Neuronal stem cell (in vitro differentiated cells): ENCODE results near the gene TMEM131L.

Experiments
- DNase-seq: peaks from one replicate; pipeline ENCODE4 v3.0.0-alpha.2; 2013; ENCODE audit warnings: low spot score
- H2AFZ ChIP-seq: one replicate; pipeline ENCODE4 v1.6.1; 2013; ENCODE audit warnings: mild to moderate bottlenecking, low read length, inconsistent platforms
- H2AK5ac ChIP-seq: 2 replicates; pipeline ENCODE4 v1.6.1; 2013; ENCODE audit warnings: low read depth, mild to moderate bottlenecking, inconsistent platforms, low read length, moderate library complexity, mixed read lengths
- H2BK120ac ChIP-seq: 2 replicates; pipeline ENCODE4 v1.6.1; 2013; ENCODE audit warnings: low read depth, mild to moderate bottlenecking, inconsistent platforms, low read length, moderate library complexity, mixed read lengths
- H2BK12ac ChIP-seq: one replicate; pipeline ENCODE4 v1.6.1; 2013; ENCODE audit warnings: low read length, inconsistent platforms
- H2BK15ac ChIP-seq: 2 replicates; pipeline ENCODE4 v1.6.1; 2013; ENCODE audit warnings: mild to moderate bottlenecking, low read length, inconsistent platforms, mixed read lengths
- H2BK5ac ChIP-seq: one replicate; pipeline ENCODE4 v1.6.1; 2013; ENCODE audit warnings: inconsistent platforms, mild to moderate bottlenecking, low read length, moderate library complexity
- H3K14ac ChIP-seq: one replicate; pipeline ENCODE4 v1.6.1; 2013; ENCODE audit warnings: low read length, inconsistent platforms
- H3K18ac ChIP-seq: 2 replicates; pipeline ENCODE4 v1.6.1; 2013; ENCODE audit warnings: low read length, inconsistent platforms
- H3K23ac ChIP-seq: 2 replicates; pipeline ENCODE4 v1.6.1; 2013; ENCODE audit warnings: low read depth, mild to moderate bottlenecking, mixed read lengths, low read length, inconsistent platforms; ENCODE audit not compliant: poor library complexity
- H3K27ac ChIP-seq: replicated peaks from 3 replicates; pipeline ENCODE4 v1.5.1; 2013; ENCODE audit warnings: low read length, inconsistent platforms
- H3K27me3 ChIP-seq, 3 experiments: 2 replicates each; pipeline ENCODE4 v1.6.1; 2013; ENCODE audit warnings: low read length in 3 of 3, mild to moderate bottlenecking in 2 of 3, inconsistent platforms in 1 of 3, low read depth in 1 of 3, mixed read lengths in 1 of 3, moderate library complexity in 1 of 3; ENCODE audit not compliant: control insufficient read depth in 3 of 3, insufficient read depth in 3 of 3
- H3K36me3 ChIP-seq, 2 donors: replicated peaks in 1 of 2; 2 replicates each; pipeline ENCODE4 v1.6.1; 2013; ENCODE audit warnings: low read length in 2 of 2; ENCODE audit not compliant: control insufficient read depth in 2 of 2, insufficient read depth in 2 of 2
- H3K4ac ChIP-seq: 2 replicates; pipeline ENCODE4 v1.6.1; 2013; ENCODE audit warnings: inconsistent platforms, mild to moderate bottlenecking, low read length, moderate library complexity
- H3K4me1 ChIP-seq, 2 donors: 1 replicate in 1 of 2; 2 replicates in 1 of 2; pipeline ENCODE4 v1.6.1; 2013; ENCODE audit warnings: low read length in 2 of 2, low read depth in 1 of 2; ENCODE audit not compliant: control insufficient read depth in 2 of 2, insufficient read depth in 1 of 2
- H3K4me2 ChIP-seq: one replicate; pipeline ENCODE4 v1.6.1; 2013; ENCODE audit warnings: mild to moderate bottlenecking, low read length, inconsistent platforms; ENCODE audit not compliant: insufficient read depth, poor library complexity, severe bottlenecking
- H3K4me3 ChIP-seq, 2 donors: 2 replicates each; pipeline ENCODE4 v1.5.1; 2013; ENCODE audit warnings: low read length in 2 of 2, mild to moderate bottlenecking in 2 of 2, inconsistent platforms in 1 of 2, moderate library complexity in 1 of 2
- H3K79me1 ChIP-seq: one replicate; pipeline ENCODE4 v1.6.1; 2013; ENCODE audit warnings: low read depth, mild to moderate bottlenecking, inconsistent platforms, low read length, moderate library complexity
- H3K9ac ChIP-seq: one replicate; pipeline ENCODE4 v1.6.1; 2013; ENCODE audit warnings: mild to moderate bottlenecking, low read depth, low read length, inconsistent platforms; ENCODE audit not compliant: poor library complexity
- H3K9me3 ChIP-seq, 2 donors: replicated peaks in 1 of 2; 2 replicates each; pipeline versions ENCODE3 to v1.6.1; 2013; ENCODE audit warnings: low read length in 2 of 2, mild to moderate bottlenecking in 2 of 2, inconsistent platforms in 1 of 2, low read depth in 1 of 2, mixed read lengths in 1 of 2, moderate library complexity in 1 of 2; ENCODE audit not compliant: control insufficient read depth in 2 of 2, insufficient read depth in 1 of 2
- H4K8ac ChIP-seq: one replicate; pipeline ENCODE4 v1.6.1; 2013; ENCODE audit warnings: low read depth, mild to moderate bottlenecking, inconsistent platforms, low read length, moderate library complexity
- H4K91ac ChIP-seq: one replicate; pipeline ENCODE4 v1.6.1; 2013; ENCODE audit warnings: low read length, low read depth, mild to moderate bottlenecking, inconsistent platforms; ENCODE audit not compliant: poor library complexity
- WGBS, 2 donors: extraction: QIAGEN DNeasy Blood & Tissue Kit; methylation state at CpG; one replicate each; pipeline ENCODE4 v1.1.7; 2013; ENCODE audit warnings: missing lambda C conversion rate in 2 of 2, mixed read lengths in 1 of 2; ENCODE audit not compliant: insufficient read length in 2 of 2, insufficient replicate concordance in 1 of 2; ENCODE audit errors: extremely low coverage in 2 of 2; 5-methylcytosine and 5-hydroxymethylcytosine counted together

Gene TMEM131L

DNA sequence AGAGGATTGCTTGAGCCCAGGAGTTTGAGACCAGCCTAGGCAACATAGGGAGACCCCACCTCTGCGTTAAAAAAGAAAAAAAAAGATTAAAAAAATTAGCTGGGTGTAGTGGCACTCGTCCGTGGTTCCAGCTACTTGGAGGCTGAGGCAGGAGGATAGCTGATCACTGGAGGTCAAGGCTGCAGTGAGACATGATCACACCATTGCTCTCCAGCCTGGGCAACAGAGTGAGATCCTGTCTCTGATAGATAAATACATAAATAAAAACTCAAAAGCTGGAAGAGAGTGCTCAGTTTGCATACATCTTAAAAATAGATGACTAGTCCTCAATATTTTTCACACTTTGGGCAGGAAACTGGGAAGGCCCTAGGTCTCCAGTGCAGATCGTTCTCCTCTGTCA is 54.1 kb downstream of the TMEM131L start:
- Histone ChIP-seq H2AFZ (no peak overlapping the region), H3K23ac (no peak overlapping the region), H4K91ac (no peak overlapping the region), H3K4me1 (peaks cover 10% of the 10 kb centered on the region in 2 donors), H3K79me1 (no peaks in the 10 kb centered on the region), H3K4me3 (no peak overlapping the region), H3K14ac (no peak overlapping the region), H2BK15ac (no peak overlapping the region), H3K18ac (no peak overlapping the region), H3K27me3 (no peaks in the 10 kb centered on the region), H2BK5ac (no peak overlapping the region), H3K9ac (no peak overlapping the region), H2BK12ac (no peak overlapping the region), H3K4me2 (no peak overlapping the region), H2BK120ac (no peak overlapping the region), H3K27ac (no peak overlapping the region), H4K8ac (no peak overlapping the region), H3K9me3 (peaks cover 0 to 2% of the 10 kb centered on the region in 2 donors), H2AK5ac (no peak overlapping the region), H3K36me3 (peaks cover 0 to 8% of the 10 kb centered on the region in 2 donors), H3K4ac (no peak overlapping the region)
- DNase-seq = no peak
- WGBS, 2 donors = no CpG with 5 or more reads among the region's 4 CpGs

DNA sequence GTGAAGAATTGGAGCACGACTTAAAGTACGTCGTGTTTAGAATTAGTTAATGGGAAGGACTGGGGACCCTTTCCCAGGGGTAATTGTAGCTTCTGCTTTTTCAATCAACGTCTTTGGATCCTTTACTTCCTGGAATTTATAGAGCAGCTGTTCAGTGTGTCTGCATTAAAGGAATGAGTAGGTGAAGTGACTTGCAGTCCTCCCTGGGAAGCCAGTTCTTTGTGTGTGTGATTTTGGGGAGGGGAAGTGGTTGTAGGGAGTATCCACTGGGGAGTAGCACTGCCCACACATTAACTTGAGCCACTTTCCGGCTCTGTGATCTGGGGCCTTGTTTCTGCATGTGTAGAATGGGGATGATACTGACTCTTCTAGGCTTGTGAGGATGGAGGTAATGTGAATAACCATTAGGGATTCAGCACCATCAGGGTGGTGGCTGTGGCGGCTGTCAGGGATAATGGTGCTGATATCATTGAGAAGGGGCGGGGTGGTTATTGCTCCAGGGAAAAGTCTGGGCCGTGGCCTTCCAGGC is 54.7 kb downstream of the TMEM131L start:
- no peak overlapping the region for H2BK5ac ChIP-seq

GRCh38 chr4:153521478-153521877 is 55.3 kb downstream of the TMEM131L start:
- Histone ChIP-seq H3K79me1 (peaks cover 3% of the 10 kb centered on the region), H2BK120ac (no peak overlapping the region), H2BK5ac (no peak overlapping the region), H3K27me3 (no peaks in the 10 kb centered on the region), H3K4ac (no peak overlapping the region), H3K4me1 (peaks cover 10% of the 10 kb centered on the region in 2 donors), H3K36me3 (peaks cover 0 to 3% of the 10 kb centered on the region in 2 donors), H4K8ac (no peak overlapping the region), H3K23ac (no peak overlapping the region), H2BK15ac (no peak overlapping the region), H3K27ac (no peak overlapping the region), H3K4me2 (no peak overlapping the region), H3K14ac (no peak overlapping the region), H3K18ac (no peak overlapping the region), H2BK12ac (no peak overlapping the region), H2AFZ (no peak overlapping the region), H3K4me3 (no peak overlapping the region), H2AK5ac (no peak overlapping the region), H3K9ac (no peak overlapping the region), H4K91ac (no peak overlapping the region), H3K9me3 (peaks cover 0 to 4% of the 10 kb centered on the region in 2 donors)
- DNase-seq = no peak
- WGBS, 2 donors = no CpG with 5 or more reads among the region's 10 CpGs

More for the DNA sequence above, 54.7 kb downstream of the TMEM131L start:
- H2BK15ac ChIP-seq = no peak overlapping the region
- H3K27me3 ChIP-seq = no peaks in the 10 kb centered on the region
- no peak overlapping the region for H2AK5ac ChIP-seq
- H3K18ac ChIP-seq = no peak overlapping the region
- H3K9me3 ChIP-seq = peaks cover 0 to 2% of the 10 kb centered on the region in 2 donors
- no peak overlapping the region for H4K91ac ChIP-seq
- DNase-seq = no peak
- no peak overlapping the region for H3K4me3 ChIP-seq
- H3K23ac ChIP-seq = no peak overlapping the region
- H2BK120ac ChIP-seq = no peak overlapping the region
- H3K27ac ChIP-seq = no peak overlapping the region
- H2AFZ ChIP-seq = no peak overlapping the region
- 100% methylated on average over 3 of the region's 8 CpGs; no CpG with 5 or more reads in 1 of the 2 donors for WGBS, 2 donors
- peaks cover 0 to 6% of the 10 kb centered on the region in 2 donors for H3K36me3 ChIP-seq
- peaks cover 10% of the 10 kb centered on the region in 2 donors for H3K4me1 ChIP-seq
- H4K8ac ChIP-seq = no peak overlapping the region
- no peak overlapping the region for H2BK12ac ChIP-seq
- H3K4ac ChIP-seq = no peak overlapping the region
- no peaks in the 10 kb centered on the region for H3K79me1 ChIP-seq
- H3K4me2 ChIP-seq = no peak overlapping the region
- no peak overlapping the region for H3K14ac ChIP-seq
- H3K9ac ChIP-seq = no peak overlapping the region

DNA sequence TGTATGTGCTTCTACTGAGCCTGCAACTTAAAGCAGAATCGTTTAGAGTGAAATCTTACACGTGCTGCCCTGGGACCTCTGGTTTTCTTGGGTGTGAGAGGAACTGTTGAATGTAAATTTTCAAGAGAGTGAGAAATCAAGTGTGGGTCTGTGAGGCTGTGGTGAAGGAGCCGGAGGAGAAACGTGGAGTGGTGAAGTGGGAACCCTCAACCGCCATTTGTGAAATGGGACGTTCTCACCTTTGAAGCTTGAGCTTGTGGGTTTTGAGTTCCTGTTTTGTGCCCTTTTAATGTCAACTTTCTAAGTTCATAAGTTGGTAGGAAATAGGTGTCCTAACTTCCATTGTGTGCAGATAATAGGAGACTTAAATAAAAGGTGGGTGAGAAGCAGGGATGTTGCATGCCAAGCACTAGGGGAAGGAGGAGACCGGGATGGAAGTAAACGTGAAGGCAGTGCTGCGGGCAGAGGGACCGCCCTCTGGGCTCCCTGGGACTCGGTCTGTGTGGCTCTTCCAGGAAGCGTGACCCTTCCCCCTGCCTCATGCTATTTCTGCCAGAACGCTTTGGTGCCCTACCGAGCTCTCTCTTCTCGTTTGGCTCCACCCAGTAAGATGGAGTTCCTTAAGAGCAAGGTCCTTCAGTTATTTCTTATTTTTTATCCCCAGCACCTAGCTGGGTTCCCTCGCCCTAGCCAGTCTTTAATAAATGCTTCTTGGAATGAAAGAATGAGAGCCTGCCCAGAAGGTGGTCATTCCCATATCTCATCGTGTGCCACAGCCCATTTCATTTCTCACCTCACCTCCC is 56.0 kb downstream of the TMEM131L start:
- H2BK5ac ChIP-seq = no peak overlapping the region
- H3K14ac ChIP-seq = no peak overlapping the region
- H3K23ac ChIP-seq = no peak overlapping the region
- no peak overlapping the region for H2AK5ac ChIP-seq
- H4K8ac ChIP-seq = no peak overlapping the region
- H4K91ac ChIP-seq = no peak overlapping the region
- no peak overlapping the region for H3K4ac ChIP-seq
- no peak for DNase-seq
- WGBS, 2 donors = no CpG with 5 or more reads among the region's 17 CpGs
- H3K9ac ChIP-seq = no peak overlapping the region
- peaks cover 0 to 4% of the 10 kb centered on the region in 2 donors for H3K9me3 ChIP-seq
- no peak overlapping the region for H2BK15ac ChIP-seq
- H3K27me3 ChIP-seq = no peaks in the 10 kb centered on the region
- H2BK12ac ChIP-seq = no peak overlapping the region
- no peak overlapping the region for H2AFZ ChIP-seq
- peaks cover 0 to under 1% of the 10 kb centered on the region in 2 donors for H3K36me3 ChIP-seq
- no peak overlapping the region for H3K4me2 ChIP-seq
- H2BK120ac ChIP-seq = no peak overlapping the region
- H3K4me3 ChIP-seq = no peak overlapping the region
- H3K4me1 ChIP-seq = peaks cover 10% of the 10 kb centered on the region in 2 donors
- H3K27ac ChIP-seq = peak overlapping the region; percentile 31
- H3K18ac ChIP-seq = no peak overlapping the region
- peaks cover 3% of the 10 kb centered on the region for H3K79me1 ChIP-seq
